Adrenal gland (tissue), 12 donors: Measurements from ENCODE around the gene CDH12. TPM values are rescaled to one million over a fixed set of nuclear protein-coding genes. Genes with fewer than 3 reads are reported as not detected.

Experiments used
- DNase-seq, 7 donors: peaks; one replicate each; pipeline ENCODE4 v3.0.0-alpha.2; 2019 to 2020
- H3K27ac ChIP-seq, 5 donors: fragments of 200-600 bp; sonication (generic) in 4 of 5; 1 replicate in 3 of 5; 2 replicates in 2 of 5; pipeline versions ENCODE4 v1.5.1 to v1.8.0; 2016 to 2020; ENCODE audit warnings: mild to moderate bottlenecking in 1 of 5
- H3K27me3 ChIP-seq: fragments of 200-600 bp; 2 replicates; pipeline ENCODE4 v1.8.0; 2021
- H3K36me3 ChIP-seq, 2 donors: fragments of 200-600 bp; replicated peaks in 1 of 2; 1 replicate in 1 of 2; 2 replicates in 1 of 2; pipeline versions ENCODE4 v1.5.1 to v1.8.0; 2018 to 2022
- H3K4me1 ChIP-seq, 2 donors: fragments of 200-600 bp; replicated peaks in 1 of 2; 1 replicate in 1 of 2; 2 replicates in 1 of 2; pipeline versions ENCODE4 v1.5.1 to v1.8.0; 2018 to 2021
- H3K4me3 ChIP-seq, 4 donors: fragments of 200-600 bp; sonication (generic) in 3 of 4; one replicate each; pipeline ENCODE4 v1.5.1; 2016 to 2018
- H3K9me3 ChIP-seq, 3 donors: fragments of 200-600 bp; sonication (generic) in 1 of 3; replicated peaks in 1 of 3; 1 replicate in 2 of 3; 2 replicates in 1 of 3; pipeline versions ENCODE4 v1.5.1 to v1.8.0; 2016 to 2021
- CTCF ChIP-seq, 6 experiments: fragments of 450-650 bp in 4 of 6; fragments of 200-600 bp in 2 of 6; sonication (generic) in 1 of 6; IDR thresholded peaks; 1 replicate in 5 of 6; 2 replicates in 1 of 6; pipeline versions ENCODE4 v1.5.1 to v1.8.0; 2016 to 2021; ENCODE audit warnings: antibody characterized with exemption in 6 of 6, mild to moderate bottlenecking in 2 of 6, moderate library complexity in 1 of 6
- POLR2A ChIP-seq, 2 donors: fragments of 450-650 bp; IDR thresholded peaks; one replicate each; pipeline ENCODE4 v1.6.1; 2017; ENCODE audit warnings: antibody characterized with exemption in 2 of 2, mild to moderate bottlenecking in 2 of 2, moderate library complexity in 1 of 2
- WGBS, 4 donors: extraction: QIAGEN DNeasy Blood & Tissue Kit in 2 of 4; methylation state at CpG; one replicate each; pipeline versions ENCODE4 v1.1.5 to v1.1.7; 2013 to 2017; 5-methylcytosine and 5-hydroxymethylcytosine counted together
- intact Hi-C, 2 donors: fragments of 100-400 bp; cut with DNase I; formaldehyde crosslinking; loops; one replicate each; pipeline versions ENCODE4 v1.14.1 to v1.15.0; 2022 to 2023
- polyA plus RNA-seq, 3 donors: library from polyadenylated mRNA; stranded (reverse); fragments of 200-250 nt in 2 of 3; fragments of 350-450 nt in 1 of 3; fragmentation: Illumina TruSeq in 1 of 3; extraction: RNeasy Lipid Tissue Mini Kit (QIAGEN cat#74804) in 1 of 3; gene quantifications; one replicate each; pipeline ENCODE4 v1.2.3, GENCODE V29; 2013 to 2014
- total RNA-seq, 9 donors: library from RNA; depleted of rRNA in 4 of 9; stranded (reverse); fragments of >200 nt in 4 of 9; fragments of 120-200 nt in 1 of 9; fragmentation: NEBNext Ultra II Directional in 1 of 9; extraction: Animal tissue kit (Norgen Biotek cat#: 25700) in 1 of 9; gene quantifications; one replicate each; pipeline versions ENCODE4 v1.1.0 to v1.2.4, GENCODE V29; 2013 to 2023
- donor health status: healthy with polysubstance abuse.
- donor health status: Bipolar disorder and iron deficiency.
- donor health status: DM: yes; HTN: yes; CAD: no.
- donor health status: DM: no; HTN: no; CAD: no.
- donor health status: DM: no; HTN: no; CAD: no.
- donor health status: DM: yes; HTN: yes; CAD: no.

CDH12 gene
- total and polyA plus RNA-seq, 12 donors = 0.80 to 16.5 (median 7.8) TPM

- H3K27ac ChIP-seq = no peak overlapping the region
- H3K36me3 ChIP-seq = no peaks in the 10 kb centered on the region
- TF ChIP-seq POLR2A (IDR thresholded peaks at IDR 0.05) (no peak), CTCF (IDR thresholded peaks at IDR 0.05) (no peak)
- no peaks in the 10 kb centered on the region for H3K4me1 ChIP-seq
- H3K27me3 ChIP-seq = no peaks in the 10 kb centered on the region
- no peaks in the 10 kb centered on the region for H3K9me3 ChIP-seq
- H3K4me3 ChIP-seq = no peak overlapping the region
- DNase-seq = no peak
- intact Hi-C loops = no loop called here
Observed at GRCh38 chr5:22567983-22568382, 285.2 kb downstream of the CDH12 start.

- Histone ChIP-seq H3K9me3 (no peaks in the 10 kb centered on the region), H3K27ac (no peak overlapping the region), H3K4me1 (no peaks in the 10 kb centered on the region), H3K36me3 (no peaks in the 10 kb centered on the region), H3K4me3 (no peak overlapping the region), H3K27me3 (no peaks in the 10 kb centered on the region)
- WGBS, 4 donors = 34 to 44% (median 41%) methylated on average over 3 of the region's 3 CpGs
- peak in 4 of 7 donors; percentile 12 to 25 (median 18) for DNase-seq
- TF ChIP-seq CTCF (IDR thresholded peaks at IDR 0.05) = no peak
- TF ChIP-seq POLR2A (IDR thresholded peaks at IDR 0.05) = no peak
- intact Hi-C loops = no loop called here
Observed at GRCh38 chr5:22560147-22560546, 293.0 kb downstream of the CDH12 start.

- intact Hi-C loops = no loop called here
- Histone ChIP-seq H3K27me3 (no peaks in the 10 kb centered on the region), H3K36me3 (no peaks in the 10 kb centered on the region), H3K4me1 (no peaks in the 10 kb centered on the region), H3K4me3 (no peak overlapping the region), H3K27ac (no peak overlapping the region), H3K9me3 (no peaks in the 10 kb centered on the region)
- no peak for DNase-seq
- TF ChIP-seq CTCF (IDR thresholded peaks at IDR 0.05) = no peak
- TF ChIP-seq POLR2A (IDR thresholded peaks at IDR 0.05) = no peak
- WGBS, 4 donors = 71 to 77% (median 76%) methylated on average over 6 of the region's 6 CpGs
Observed at GRCh38 chr5:22557251-22557650, 295.9 kb downstream of the CDH12 start.

- intact Hi-C loops = no loop called here
- Histone ChIP-seq H3K4me1 (no peaks in the 10 kb centered on the region), H3K27ac (no peak overlapping the region), H3K36me3 (no peaks in the 10 kb centered on the region), H3K4me3 (no peak overlapping the region), H3K9me3 (no peaks in the 10 kb centered on the region), H3K27me3 (no peaks in the 10 kb centered on the region)
- no peak for DNase-seq
- no peak for TF ChIP-seq POLR2A (IDR thresholded peaks at IDR 0.05)
- no peak for TF ChIP-seq CTCF (IDR thresholded peaks at IDR 0.05)
Observed at GRCh38 chr5:22554475-22554874, 298.7 kb downstream of the CDH12 start.
